GM18499 (cell line): ENCODE data around the gene PCNA.

ENCODE experiments used
- ATAC-seq: cut with Tn5 transposase; IDR thresholded peaks from one replicate; pipeline ENCODE4 v1.9.1; 2021; ENCODE audit warnings: moderate number of reproducible peaks; ENCODE audit not compliant: insufficient read depth, unreplicated experiment

The PCNA gene

GRCh38 chr20:5119435-5120184, at the start of gene PCNA:
TSS of gene PCNA (minus strand) at chr20:5119958. CDS start at chr20:5119798, 160 bp downstream.
- peak; percentile 79 for ATAC-seq

- ATAC-seq: no peak
Measured at GRCh38 chr20:5168651-5169396, 49.1 kb upstream of the PCNA start.

GRCh38 chr20:5164645-5165625, 45.2 kb upstream of the PCNA start:
- no peak for ATAC-seq

- no peak for ATAC-seq
Measured at GRCh38 chr20:5161536-5162164, 41.9 kb upstream of the PCNA start.

- no peak for ATAC-seq
Measured at GRCh38 chr20:5160882-5161281, 41.1 kb upstream of the PCNA start.

- ATAC-seq: no peak
Measured at GRCh38 chr20:5159928-5160327, 40.2 kb upstream of the PCNA start.

- ATAC-seq: no peak
Measured at GRCh38 chr20:5156675-5157448, 37.1 kb upstream of the PCNA start.

- ATAC-seq: no peak
Measured at GRCh38 chr20:5155404-5155803, 35.6 kb upstream of the PCNA start.

GRCh38 chr20:5154543-5154925, 34.8 kb upstream of the PCNA start:
- ATAC-seq: no peak

- ATAC-seq: no peak
Measured at GRCh38 chr20:5153612-5154542, 34.1 kb upstream of the PCNA start.

GRCh38 chr20:5153152-5153467, 33.4 kb upstream of the PCNA start:
- no peak for ATAC-seq

- no peak for ATAC-seq
Measured at GRCh38 chr20:5150226-5151076, 30.7 kb upstream of the PCNA start.

- no peak for ATAC-seq
Measured at GRCh38 chr20:5149892-5150225, 30.1 kb upstream of the PCNA start.

GRCh38 chr20:5148581-5148980, 28.8 kb upstream of the PCNA start:
- no peak for ATAC-seq

- no peak for ATAC-seq
Measured at GRCh38 chr20:5146871-5147592, 27.3 kb upstream of the PCNA start.

GRCh38 chr20:5146099-5146668, 26.4 kb upstream of the PCNA start:
- no peak for ATAC-seq
